GM23248 (cell line): ENCODE data around the gene KCTD8. TPM values are rescaled to one million over a fixed set of nuclear protein-coding genes. Genes with fewer than 3 reads are reported as not detected.

ENCODE experiments used
- DNase-seq: peaks from one replicate; pipeline ENCODE4 v3.0.0-alpha.2; 2015
- H2AFZ ChIP-seq: fragments of 200-600 bp; sonication (generic); 2 replicates; pipeline ENCODE4 v1.6.1; 2016; ENCODE audit warnings: antibody characterized with exemption
- H3F3A ChIP-seq: fragments of 200-600 bp; sonication (generic); 2 replicates; pipeline ENCODE4 v1.6.1; 2016; ENCODE audit warnings: mild to moderate bottlenecking, antibody characterized with exemption, mixed run types; ENCODE audit not compliant: insufficient read depth
- H3K27ac ChIP-seq: fragments of 200-600 bp; sonication (generic); 2 replicates; pipeline ENCODE4 v1.5.1; 2016; ENCODE audit warnings: mild to moderate bottlenecking
- H3K27me3 ChIP-seq: fragments of 200-600 bp; sonication (generic); replicated peaks from 2 replicates; pipeline ENCODE4 v1.6.1; 2016; ENCODE audit warnings: mild to moderate bottlenecking; ENCODE audit not compliant: insufficient read depth
- H3K36me3 ChIP-seq: fragments of 200-600 bp; sonication (generic); 2 replicates; pipeline ENCODE4 v1.6.1; 2016; ENCODE audit warnings: low read depth, mild to moderate bottlenecking
- H3K4me1 ChIP-seq: fragments of 200-600 bp; sonication (generic); 2 replicates; pipeline ENCODE4 v1.6.1; 2016; ENCODE audit warnings: mild to moderate bottlenecking; ENCODE audit not compliant: insufficient read depth
- H3K4me2 ChIP-seq: fragments of 200-600 bp; sonication (generic); one replicate; pipeline ENCODE4 v1.6.1; 2016; ENCODE audit warnings: mild to moderate bottlenecking; ENCODE audit not compliant: unreplicated experiment
- H3K4me3 ChIP-seq: fragments of 200-600 bp; sonication (generic); 2 replicates; pipeline ENCODE4 v1.5.1; 2016; ENCODE audit warnings: mild to moderate bottlenecking
- H3K79me2 ChIP-seq: fragments of 200-600 bp; sonication (generic); 2 replicates; pipeline ENCODE4 v1.6.1; 2016; ENCODE audit warnings: mild to moderate bottlenecking; ENCODE audit not compliant: insufficient read depth
- H3K9ac ChIP-seq: fragments of 200-600 bp; sonication (generic); 2 replicates; pipeline ENCODE4 v1.6.1; 2016; ENCODE audit warnings: mild to moderate bottlenecking
- H3K9me2 ChIP-seq: fragments of 200-600 bp; sonication (generic); 2 replicates; pipeline ENCODE4 v1.6.1; 2016; ENCODE audit warnings: mixed run types, mild to moderate bottlenecking, moderate library complexity; ENCODE audit not compliant: insufficient read depth
- H3K9me3 ChIP-seq: fragments of 200-600 bp; sonication (generic); one replicate; pipeline ENCODE4 v1.6.1; 2017; ENCODE audit warnings: low read depth
- H4K20me1 ChIP-seq: fragments of 200-600 bp; sonication (generic); 2 replicates; pipeline ENCODE4 v1.6.0; 2016; ENCODE audit not compliant: insufficient read depth
- EZH2 ChIP-seq: fragments of 200-600 bp; sonication (generic); IDR thresholded peaks from 2 replicates; pipeline ENCODE4 v1.6.1; 2018; ENCODE audit warnings: antibody characterized with exemption, mild to moderate bottlenecking; ENCODE audit not compliant: insufficient read depth, poor library complexity, severe bottlenecking
- EZH2phosphoT487 ChIP-seq: fragments of 200-600 bp; sonication (generic); IDR thresholded peaks from 2 replicates; pipeline ENCODE4 v1.6.1; 2018; ENCODE audit warnings: antibody characterized with exemption, moderate library complexity, mild to moderate bottlenecking, low read depth; ENCODE audit not compliant: insufficient read depth
- WGBS, 2 experiments: methylation state at CpG; one replicate each; pipeline ENCODE4 v1.1.6; 2015 to 2017; ENCODE audit warnings: low lambda C conversion rate in 2 of 2, low coverage in 1 of 2; ENCODE audit errors: missing lambda C conversion rate in 2 of 2; 5-methylcytosine and 5-hydroxymethylcytosine counted together
- in situ Hi-C: fragments of 300-500 bp; cut with MboI; formaldehyde crosslinking; loops from 2 replicates; pipeline ENCODE4 v1.15.0; 2020
- polyA plus RNA-seq: library from polyadenylated mRNA; unstranded; fragments of >200 nt; fragmentation: Nextera tagmentation; extraction: Ambion mirVana; gene quantifications from 2 replicates; pipeline ENCODE4 v1.2.1, GENCODE V29; 2016
- total RNA-seq: library from RNA; depleted of rRNA; stranded (reverse); fragments of >200 nt; shearing (Covaris generic); gene quantifications from 2 replicates; pipeline ENCODE4 v1.2.3, GENCODE V29; 2014

The KCTD8 gene
- total and polyA plus RNA-seq, 2 experiments from 2014 or later, result not detected

- Histone ChIP-seq H3K79me2 (no peaks in the 10 kb centered on the region), H3F3A (no peaks in the 10 kb centered on the region), H3K4me1 (no peaks in the 10 kb centered on the region), H3K4me3 (no peak overlapping the region), H3K9me2 (no peaks in the 10 kb centered on the region), H3K9ac (no peak overlapping the region), H3K9me3 (no peaks in the 10 kb centered on the region), H2AFZ (no peak overlapping the region), H3K27ac (no peak overlapping the region), H3K27me3 (no peaks in the 10 kb centered on the region), H3K4me2 (no peak overlapping the region), H3K36me3 (no peaks in the 10 kb centered on the region), H4K20me1 (no peaks in the 10 kb centered on the region)
- WGBS, 2 experiments, result 7 to 12% methylated on average over 2 of the region's 2 CpGs
- in situ Hi-C loops, result no loop called here
- no peak for TF ChIP-seq EZH2
- TF ChIP-seq EZH2phosphoT487, result no peak
- no peak for DNase-seq
Measured at GRCh38 chr4:44256414-44256813, 192.2 kb downstream of the KCTD8 start.

- H3K4me1 ChIP-seq, result no peaks in the 10 kb centered on the region
- no peaks in the 10 kb centered on the region for H3K27me3 ChIP-seq
- in situ Hi-C loops, result no loop called here
- no peak overlapping the region for H3K4me2 ChIP-seq
- H3K79me2 ChIP-seq, result no peaks in the 10 kb centered on the region
- no peaks in the 10 kb centered on the region for H3K36me3 ChIP-seq
- H3K9ac ChIP-seq, result no peak overlapping the region
- H3K9me2 ChIP-seq, result no peaks in the 10 kb centered on the region
- H4K20me1 ChIP-seq, result no peaks in the 10 kb centered on the region
- H2AFZ ChIP-seq, result no peak overlapping the region
- no peaks in the 10 kb centered on the region for H3F3A ChIP-seq
- H3K27ac ChIP-seq, result no peak overlapping the region
- no peak for DNase-seq
- no peaks in the 10 kb centered on the region for H3K9me3 ChIP-seq
- H3K4me3 ChIP-seq, result no peak overlapping the region
- TF ChIP-seq EZH2, result no peak
- TF ChIP-seq EZH2phosphoT487, result no peak
Measured at GRCh38 chr4:44237643-44238042, 211.0 kb downstream of the KCTD8 start.

DNA sequence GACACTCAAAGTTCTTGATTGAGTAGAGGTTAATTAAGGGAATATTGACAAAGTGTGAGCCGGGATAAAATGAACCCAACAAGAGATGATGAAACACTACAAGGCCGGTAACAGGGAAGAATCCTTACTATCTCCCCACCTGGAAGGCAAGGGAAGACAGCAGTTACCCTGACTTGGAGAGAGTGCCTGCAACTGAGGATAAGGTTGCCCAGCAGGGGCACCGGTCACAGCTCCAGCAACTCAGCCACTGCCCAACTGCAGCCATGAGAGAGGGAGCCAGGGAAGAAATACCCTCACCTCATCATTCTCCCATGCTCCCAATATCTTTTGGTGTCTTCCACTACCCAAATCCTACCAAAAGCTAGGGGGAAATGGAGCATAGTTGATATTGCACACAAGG, 212.7 kb downstream of the KCTD8 start:
- Histone ChIP-seq H2AFZ (no peak overlapping the region), H3K9ac (no peak overlapping the region), H4K20me1 (no peaks in the 10 kb centered on the region), H3K79me2 (no peaks in the 10 kb centered on the region), H3K27me3 (no peaks in the 10 kb centered on the region), H3K36me3 (no peaks in the 10 kb centered on the region), H3K4me2 (no peak overlapping the region), H3K9me2 (no peaks in the 10 kb centered on the region), H3K4me1 (no peaks in the 10 kb centered on the region), H3K4me3 (no peak overlapping the region), H3K27ac (no peak overlapping the region), H3F3A (no peaks in the 10 kb centered on the region), H3K9me3 (no peaks in the 10 kb centered on the region)
- 31 to 43% methylated on average over 3 of the region's 3 CpGs for WGBS, 2 experiments
- no peak for DNase-seq
- TF ChIP-seq EZH2phosphoT487 (no peak), EZH2 (no peak)
- in situ Hi-C loops, result no loop called here

DNA sequence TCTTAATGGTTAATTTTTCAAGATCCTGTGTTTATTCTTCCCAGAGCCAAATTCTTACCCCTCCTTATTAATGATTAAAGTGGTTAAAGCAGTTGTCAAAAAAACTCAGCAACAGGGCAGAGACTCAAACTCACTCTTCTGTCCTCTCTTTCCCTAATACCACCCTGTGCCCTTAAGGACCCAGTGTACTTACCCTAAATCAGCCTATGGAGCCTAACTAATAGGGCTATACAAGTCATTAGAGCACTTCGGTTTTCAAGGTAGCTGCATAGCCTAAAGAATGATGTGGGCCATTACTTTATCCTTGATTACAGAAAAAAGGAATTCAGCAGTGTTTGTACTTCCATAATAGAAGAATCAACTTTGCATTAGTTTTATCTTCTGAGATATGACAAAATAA, 216.3 kb downstream of the KCTD8 start:
- Histone ChIP-seq H3K27me3 (no peaks in the 10 kb centered on the region), H3K27ac (no peak overlapping the region), H3K4me3 (no peak overlapping the region), H2AFZ (no peak overlapping the region), H3K9me2 (no peaks in the 10 kb centered on the region), H4K20me1 (no peaks in the 10 kb centered on the region), H3K9me3 (no peaks in the 10 kb centered on the region), H3K9ac (no peak overlapping the region), H3K4me2 (no peak overlapping the region), H3K79me2 (no peaks in the 10 kb centered on the region), H3F3A (no peaks in the 10 kb centered on the region), H3K4me1 (no peaks in the 10 kb centered on the region), H3K36me3 (no peaks in the 10 kb centered on the region)
- no peak for DNase-seq
- 0% methylated on average over 1 of the region's 1 CpG for WGBS, 2 experiments
- TF ChIP-seq EZH2phosphoT487 (no peak), EZH2 (no peak)
- in situ Hi-C loops, result no loop called here

DNA sequence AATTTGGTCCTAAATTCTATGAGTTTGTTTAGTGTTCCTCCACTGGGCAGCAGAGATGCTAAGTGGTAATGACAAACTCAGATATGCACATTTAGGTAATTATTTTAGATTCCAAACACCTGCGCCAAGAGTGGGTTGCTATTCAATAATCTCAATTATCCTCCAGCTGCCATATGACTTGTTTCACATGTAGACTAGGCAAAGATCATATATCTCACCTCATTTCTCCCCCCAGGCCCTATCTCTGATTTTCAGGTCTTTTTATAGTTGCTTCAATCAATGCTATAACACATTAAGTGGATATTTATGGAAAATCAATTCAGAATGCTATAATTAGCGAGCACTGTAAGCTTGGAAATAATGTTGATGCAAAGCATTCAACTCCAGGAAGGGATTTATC, 217.6 kb downstream of the KCTD8 start:
- no peaks in the 10 kb centered on the region for H3K79me2 ChIP-seq
- in situ Hi-C loops, result no loop called here
- no peaks in the 10 kb centered on the region for H3K36me3 ChIP-seq
- no peak for TF ChIP-seq EZH2phosphoT487
- no peak for TF ChIP-seq EZH2
- H3K27ac ChIP-seq, result no peak overlapping the region
- H3K4me2 ChIP-seq, result no peak overlapping the region
- H3K9me3 ChIP-seq, result no peaks in the 10 kb centered on the region
- no peak overlapping the region for H3K9ac ChIP-seq
- WGBS, 2 experiments, result 25 to 34% methylated on average over 2 of the region's 2 CpGs
- no peak overlapping the region for H3K4me3 ChIP-seq
- no peaks in the 10 kb centered on the region for H3K9me2 ChIP-seq
- no peak overlapping the region for H2AFZ ChIP-seq
- no peaks in the 10 kb centered on the region for H3K27me3 ChIP-seq
- DNase-seq, result no peak
- no peaks in the 10 kb centered on the region for H3F3A ChIP-seq
- no peaks in the 10 kb centered on the region for H3K4me1 ChIP-seq
- no peaks in the 10 kb centered on the region for H4K20me1 ChIP-seq
